Measurements from ENCODE around the gene CACFD1.

DNA sequence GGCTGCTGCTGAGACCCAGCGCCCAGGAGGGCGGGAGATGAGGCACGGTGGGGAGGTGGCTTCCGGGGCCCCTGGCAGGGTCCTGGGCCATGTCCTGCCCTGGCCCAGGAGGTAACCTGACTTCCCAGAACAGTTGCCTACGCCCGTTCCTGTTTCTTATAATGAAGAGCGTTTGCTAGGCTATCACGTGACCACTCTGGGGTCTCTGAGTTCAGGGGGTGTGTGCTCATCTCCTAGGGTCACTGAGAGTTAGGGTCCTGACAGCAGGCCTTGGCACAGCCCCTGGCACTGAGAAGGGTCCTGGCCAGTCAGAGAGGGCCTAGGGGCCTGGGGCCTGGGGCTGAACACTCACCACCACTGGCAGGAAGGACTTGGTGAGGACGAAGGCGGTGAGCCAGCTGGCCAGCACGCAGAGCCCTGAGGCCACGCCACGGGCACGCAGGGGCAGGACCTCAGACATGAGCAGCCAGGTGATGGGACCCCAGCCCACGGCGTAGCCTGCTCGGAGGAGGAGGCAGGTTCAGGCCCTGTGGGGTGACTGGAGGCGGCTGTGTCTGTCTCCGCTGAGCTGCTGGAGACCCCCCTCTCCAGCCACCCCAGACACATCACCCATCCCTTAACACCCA lies 13.1 kb downstream of the CACFD1 start:
- TF ChIP-seq, protein P1, sequence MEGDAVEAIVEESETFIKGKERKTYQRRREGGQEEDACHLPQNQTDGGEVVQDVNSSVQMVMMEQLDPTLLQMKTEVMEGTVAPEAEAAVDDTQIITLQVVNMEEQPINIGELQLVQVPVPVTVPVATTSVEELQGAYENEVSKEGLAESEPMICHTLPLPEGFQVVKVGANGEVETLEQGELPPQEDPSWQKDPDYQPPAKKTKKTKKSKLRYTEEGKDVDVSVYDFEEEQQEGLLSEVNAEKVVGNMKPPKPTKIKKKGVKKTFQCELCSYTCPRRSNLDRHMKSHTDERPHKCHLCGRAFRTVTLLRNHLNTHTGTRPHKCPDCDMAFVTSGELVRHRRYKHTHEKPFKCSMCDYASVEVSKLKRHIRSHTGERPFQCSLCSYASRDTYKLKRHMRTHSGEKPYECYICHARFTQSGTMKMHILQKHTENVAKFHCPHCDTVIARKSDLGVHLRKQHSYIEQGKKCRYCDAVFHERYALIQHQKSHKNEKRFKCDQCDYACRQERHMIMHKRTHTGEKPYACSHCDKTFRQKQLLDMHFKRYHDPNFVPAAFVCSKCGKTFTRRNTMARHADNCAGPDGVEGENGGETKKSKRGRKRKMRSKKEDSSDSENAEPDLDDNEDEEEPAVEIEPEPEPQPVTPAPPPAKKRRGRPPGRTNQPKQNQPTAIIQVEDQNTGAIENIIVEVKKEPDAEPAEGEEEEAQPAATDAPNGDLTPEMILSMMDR (IDR thresholded peaks at IDR 0.05): no peak
- TF ChIP-seq TCF7 (CRISPR knock-in tag; IDR thresholded peaks at IDR 0.05; ENCODE audit: low read depth) (no peak), SMAD3 (CRISPR knock-in tag; IDR thresholded peaks at IDR 0.05; ENCODE audit: borderline replicate concordance) (no peak)

Data from WTC11 (cell line).